ENCODE data around the gene ITSN1.

- TF ChIP-seq CTCF (IDR thresholded peaks at IDR 0.05) (no peak), POLR2A (IDR thresholded peaks at IDR 0.05) (no peak)
Measured at GRCh38 chr21:33942426-33942825, 300.1 kb downstream of the ITSN1 start.
